Measurements from ENCODE around the gene ASPSCR1.

Gene ASPSCR1

DNA sequence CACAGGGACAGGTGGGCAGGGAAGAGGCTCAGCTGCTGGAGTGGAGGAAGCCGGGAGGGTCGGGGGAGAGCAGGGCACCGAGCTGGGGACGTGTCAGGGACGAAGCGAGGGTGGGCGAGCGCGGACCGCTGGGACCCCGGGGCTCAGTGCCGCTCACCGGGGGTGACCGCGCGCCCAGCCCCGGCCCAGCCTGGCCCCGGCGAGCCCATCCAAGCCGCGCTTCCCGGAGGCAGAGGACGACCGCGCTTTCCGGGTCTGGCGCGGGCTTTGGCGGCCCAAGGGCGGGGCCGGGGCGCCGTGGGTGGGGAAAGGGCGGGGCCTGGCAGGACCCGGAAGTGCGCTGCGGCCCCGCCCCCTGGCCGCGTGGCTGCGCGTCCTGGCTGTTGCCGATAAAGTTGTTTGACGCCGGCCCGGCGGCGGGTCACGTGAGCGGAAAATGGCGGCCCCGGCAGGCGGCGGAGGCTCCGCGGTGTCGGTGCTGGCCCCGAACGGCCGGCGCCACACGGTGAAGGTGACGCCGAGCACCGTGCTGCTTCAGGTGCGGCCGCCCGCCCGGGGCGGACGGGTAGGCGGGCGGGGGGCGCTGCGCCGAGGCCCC is at the start of gene ASPSCR1:
ASPSCR1 (plus strand) TSS at position 419 of the 598 bp plus-strand sequence; CDS start at position 437, 18 bp downstream.
- DNase-seq, result peak; percentile 67

- peak; percentile 84 for DNase-seq
Measured at GRCh38 chr17:81927653-81928543, 49.5 kb upstream of the ASPSCR1 start, which contains the start of gene MAFG. Gene MAFG, minus strand, starts transcription at chr17:81927735. Its CDS starts 4,550 bp downstream, at chr17:81923185.

DNA sequence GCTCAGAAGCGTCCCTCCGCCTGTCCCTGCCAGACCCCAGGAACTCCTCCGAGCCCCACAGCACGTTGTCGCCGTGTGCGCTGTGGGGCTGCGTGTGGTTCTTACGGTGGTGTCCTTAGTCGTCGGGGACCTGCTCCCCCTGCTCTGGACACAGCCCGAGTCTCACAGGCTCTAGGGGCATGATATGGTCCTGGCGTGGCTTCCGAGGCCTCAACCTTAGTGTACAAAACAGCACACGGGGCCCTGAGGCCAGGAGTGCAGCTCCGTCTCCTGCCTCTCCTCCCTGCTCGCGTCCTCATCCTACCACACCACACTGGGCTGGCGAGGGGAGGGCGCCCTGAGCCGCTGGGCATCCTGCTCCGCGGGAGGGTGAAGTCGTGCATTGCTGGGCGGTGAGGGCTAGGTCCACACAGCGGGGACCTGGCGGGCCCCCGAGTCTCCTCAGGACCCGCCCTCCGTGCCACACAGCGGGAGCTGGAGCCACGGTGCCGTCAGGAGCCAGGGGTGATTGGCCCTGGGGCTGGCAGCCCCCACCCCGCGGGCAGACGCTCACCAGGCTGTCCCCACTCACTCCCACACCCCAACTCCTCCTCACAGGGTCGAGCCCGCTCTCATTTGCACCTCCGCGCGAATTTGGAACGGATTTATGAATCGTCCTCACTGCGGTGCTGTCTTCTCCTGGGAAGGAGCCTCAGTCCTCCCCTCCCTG is 48.7 kb upstream of the ASPSCR1 start:
- no peak for DNase-seq

DNA sequence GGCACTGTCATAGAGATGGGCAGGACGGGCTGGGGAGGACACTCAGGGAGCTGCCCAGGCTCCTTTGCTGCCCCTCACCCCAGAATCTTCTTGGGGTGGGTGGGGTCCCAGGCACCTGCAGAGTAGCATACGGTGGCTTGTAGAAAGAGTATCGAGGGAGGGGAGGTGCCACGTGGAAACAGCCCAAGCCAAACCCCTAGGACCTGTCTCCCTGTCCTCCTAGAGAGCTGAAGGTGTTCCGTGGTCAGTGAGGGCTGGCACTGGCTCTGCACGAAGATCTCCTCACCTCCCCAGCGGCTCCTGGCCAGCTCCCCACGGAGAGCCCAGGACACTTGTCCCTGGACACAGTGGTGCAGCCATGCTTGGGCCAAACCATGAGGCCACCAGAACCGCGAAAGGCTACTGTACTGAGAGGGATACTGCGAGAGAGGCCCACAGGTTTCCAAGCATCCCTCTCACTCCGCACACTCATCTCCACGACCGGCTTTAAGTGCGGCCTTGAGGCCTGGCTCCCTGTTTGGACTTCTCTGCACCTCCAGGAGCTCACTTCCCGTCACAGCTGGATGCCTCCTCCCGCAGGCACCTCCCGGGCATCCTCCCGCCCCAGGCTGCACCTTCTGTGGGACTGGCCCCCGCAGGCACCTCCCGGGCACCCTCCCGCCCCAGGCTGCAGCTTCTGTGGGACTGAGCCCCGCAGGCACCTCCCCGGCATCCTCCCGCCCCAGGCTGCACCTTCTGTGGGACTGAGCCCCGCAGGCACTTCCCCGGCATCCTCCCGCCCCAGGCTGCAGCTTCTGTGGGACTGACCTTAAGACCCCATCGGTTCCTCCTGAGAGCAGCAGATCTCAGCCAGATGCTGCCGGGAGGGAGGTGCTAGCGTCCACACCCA is 47.9 kb upstream of the ASPSCR1 start:
- no peak for DNase-seq

DNA sequence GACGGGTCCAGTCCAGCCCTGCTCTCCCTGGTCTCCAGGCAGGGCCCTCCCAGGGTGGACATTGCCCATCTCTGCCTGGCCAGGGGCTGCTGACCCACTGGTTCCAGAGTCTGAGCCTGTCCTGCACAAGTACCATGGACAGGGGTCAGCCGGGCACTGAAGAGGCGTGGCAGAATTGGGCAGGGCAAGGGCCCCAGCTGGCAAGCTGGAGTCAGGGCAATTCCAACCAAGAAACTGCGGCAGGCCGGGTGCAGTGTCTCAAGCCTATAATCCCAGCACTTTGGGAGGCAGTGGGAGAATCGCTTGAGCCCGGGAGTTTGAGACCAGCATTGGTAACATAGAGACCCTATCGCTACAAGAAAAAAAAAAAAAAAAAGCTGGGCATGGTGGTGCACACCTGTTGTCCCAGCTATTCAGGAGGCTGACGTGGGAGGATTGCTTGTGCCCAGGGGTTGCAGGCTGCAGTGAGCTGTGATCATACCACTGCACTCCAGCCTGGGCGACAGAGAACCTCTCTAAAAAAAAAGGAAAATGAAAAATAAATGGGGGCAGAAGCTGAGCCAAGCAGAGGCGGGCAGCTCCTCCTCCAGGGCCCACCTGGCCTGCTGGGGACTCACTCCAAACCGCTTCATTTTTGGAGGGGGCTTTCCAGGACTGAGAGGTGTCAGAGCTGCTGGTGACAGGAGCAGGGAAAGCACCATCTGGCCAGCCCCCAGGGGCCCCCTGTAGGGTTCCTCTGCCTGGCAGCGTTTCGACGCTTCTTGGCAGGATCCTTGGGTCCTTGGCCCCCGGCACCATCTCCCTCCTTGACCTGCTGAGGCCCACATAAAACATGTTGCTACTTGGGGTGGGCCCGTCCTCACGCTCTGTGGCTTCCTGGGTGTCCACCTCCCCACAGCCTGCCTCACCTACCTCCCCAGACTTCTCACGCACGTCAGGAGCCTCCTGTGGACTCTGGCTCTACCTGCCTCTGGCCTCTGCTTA is 47.0 kb upstream of the ASPSCR1 start:
- no peak for DNase-seq

DNA sequence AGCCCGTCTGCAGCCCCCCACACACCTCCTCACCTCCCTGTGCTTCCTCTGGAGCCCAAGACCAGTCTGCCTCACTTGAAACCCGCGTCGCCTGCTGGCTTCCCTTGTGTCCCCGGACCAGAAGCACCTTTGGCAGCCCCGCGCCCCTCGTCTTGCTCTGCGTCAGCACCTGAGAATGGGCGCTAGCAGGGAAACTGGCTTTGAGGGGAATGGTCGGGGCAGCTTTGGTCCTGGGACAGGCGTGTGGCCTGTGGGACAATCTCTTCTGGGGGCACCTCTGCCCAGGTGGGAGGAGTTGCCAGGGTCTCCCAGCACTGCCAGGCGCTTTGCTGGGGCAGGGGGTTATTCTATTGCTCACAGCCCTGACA is 46.3 kb upstream of the ASPSCR1 start:
- DNase-seq, result no peak

- no peak for DNase-seq
Measured at GRCh38 chr17:81931557-81932332, 45.7 kb upstream of the ASPSCR1 start.

DNA sequence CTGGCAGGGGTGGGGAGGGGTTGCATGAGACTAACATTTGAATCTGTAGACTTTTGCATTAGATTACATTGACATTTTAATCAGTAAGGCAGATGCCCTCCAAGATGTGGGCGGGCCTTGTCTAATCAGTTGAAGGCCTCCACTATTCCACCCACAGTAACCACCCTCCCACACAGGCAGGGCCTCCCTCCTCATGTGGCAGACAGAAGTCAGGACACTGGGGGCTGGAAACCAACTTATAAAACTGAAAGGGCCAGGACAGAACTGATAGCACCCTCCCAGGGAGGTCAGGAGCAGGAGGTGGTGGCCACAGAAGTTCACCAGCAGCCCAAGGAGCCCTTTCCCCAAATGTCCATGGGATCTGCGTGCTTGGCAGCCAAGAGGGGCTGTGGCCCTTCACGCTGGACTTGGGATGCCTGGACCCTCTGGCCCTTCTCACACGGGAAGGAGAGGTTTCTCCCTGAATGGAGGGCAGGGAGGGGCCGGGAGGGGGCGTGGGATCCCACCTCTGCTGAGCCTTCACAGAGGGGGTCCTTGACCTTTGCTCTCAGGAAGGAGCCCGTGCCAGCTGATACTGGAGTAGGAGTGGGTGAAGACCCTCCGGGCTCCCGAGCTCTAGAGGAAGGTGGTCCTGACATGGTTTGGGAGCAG is 45.0 kb upstream of the ASPSCR1 start:
- no peak for DNase-seq

- no peak for DNase-seq
Measured at GRCh38 chr17:81933178-81933699, 44.2 kb upstream of the ASPSCR1 start.

DNA sequence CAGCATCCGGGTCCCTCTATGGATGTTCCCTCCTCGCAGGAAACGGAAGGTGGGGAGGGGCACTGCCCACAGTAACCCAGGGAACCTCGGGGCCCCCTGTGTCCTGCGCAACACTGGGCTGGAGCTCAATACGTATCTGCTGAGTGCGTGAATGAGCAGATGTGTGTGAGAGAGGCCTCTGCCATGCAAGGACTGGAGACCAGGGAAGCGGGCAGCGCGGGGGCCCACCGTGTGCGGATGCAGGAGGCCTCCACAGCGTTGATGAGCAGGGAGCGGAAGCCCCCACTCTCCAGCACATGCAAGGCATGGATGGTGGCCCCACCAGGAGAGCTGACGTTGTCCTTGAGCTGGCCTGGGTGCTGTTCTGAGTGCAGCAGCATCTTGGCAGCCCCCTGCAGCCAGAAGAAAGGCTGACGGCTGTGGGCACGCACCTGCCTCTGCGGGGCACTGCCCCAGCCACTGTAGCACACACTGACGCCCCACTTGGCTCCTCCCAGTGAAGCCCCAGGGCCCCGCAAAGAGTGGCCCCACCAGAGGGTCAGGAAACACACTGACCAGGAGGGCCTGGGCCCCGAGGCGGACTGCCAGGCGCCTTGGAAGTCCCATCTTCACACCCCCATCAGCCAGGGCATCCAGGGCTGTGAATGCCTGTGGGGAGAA is 43.2 kb upstream of the ASPSCR1 start:
- DNase-seq, result no peak

DNA sequence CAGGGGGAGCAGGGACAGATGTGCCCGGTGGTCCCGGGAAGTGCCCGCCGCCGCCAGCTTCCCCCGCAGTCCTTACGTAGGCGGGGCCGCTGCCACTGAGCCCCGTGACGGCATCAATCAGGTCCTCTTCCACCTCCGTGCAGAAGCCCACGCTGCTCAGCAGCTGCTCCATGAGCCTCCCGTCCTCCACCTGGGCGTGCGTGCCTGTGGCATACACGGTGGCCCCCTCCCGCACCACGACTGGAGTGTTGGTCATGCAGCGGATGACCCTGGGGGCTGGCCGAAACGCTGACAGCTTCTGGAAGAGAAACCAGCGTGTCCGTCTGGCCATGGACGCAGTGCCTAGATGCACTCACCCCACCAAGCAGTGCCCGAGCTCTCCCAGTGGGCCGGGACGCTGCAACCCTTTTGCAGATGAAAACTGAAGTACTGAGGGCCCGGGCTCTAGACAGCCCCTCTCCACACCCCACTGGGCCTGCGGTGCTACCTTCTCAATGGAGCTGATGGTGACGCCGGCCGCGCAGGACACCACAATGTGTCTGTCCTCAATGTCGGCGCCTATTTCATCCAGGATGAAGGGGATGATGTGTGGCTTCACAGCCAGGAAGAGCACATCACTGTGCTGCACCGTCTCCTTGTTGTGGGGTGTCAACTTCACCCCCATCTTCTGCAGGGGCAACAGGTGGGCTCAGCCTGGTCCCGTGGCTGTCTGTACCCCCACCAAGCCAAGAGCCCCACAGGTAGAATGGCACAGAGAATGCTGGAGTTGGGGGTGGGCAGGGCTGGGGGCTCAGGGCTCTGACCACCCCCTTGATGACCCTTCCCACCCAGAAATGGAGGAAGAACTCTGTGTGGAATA is 42.4 kb upstream of the ASPSCR1 start:
- DNase-seq, result no peak

DNA sequence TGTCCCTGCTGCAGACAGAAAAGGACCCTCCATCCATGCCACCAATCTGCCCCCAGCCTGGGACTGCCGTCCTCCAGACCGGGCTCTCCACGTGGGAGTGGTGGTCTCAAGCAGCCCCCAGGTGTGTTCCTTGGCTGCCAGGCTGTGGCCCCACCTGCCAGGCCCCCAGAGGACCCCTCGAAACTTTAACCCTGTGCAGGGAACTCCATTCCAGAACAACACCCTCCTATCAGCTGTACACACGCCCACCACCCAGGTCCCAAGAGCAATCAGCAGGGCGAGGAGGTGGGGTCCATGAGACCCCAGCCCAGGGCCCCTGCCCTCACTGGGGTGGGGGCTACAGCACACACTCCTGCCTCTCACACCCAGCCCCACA is 41.7 kb upstream of the ASPSCR1 start:
- no peak for DNase-seq

DNA sequence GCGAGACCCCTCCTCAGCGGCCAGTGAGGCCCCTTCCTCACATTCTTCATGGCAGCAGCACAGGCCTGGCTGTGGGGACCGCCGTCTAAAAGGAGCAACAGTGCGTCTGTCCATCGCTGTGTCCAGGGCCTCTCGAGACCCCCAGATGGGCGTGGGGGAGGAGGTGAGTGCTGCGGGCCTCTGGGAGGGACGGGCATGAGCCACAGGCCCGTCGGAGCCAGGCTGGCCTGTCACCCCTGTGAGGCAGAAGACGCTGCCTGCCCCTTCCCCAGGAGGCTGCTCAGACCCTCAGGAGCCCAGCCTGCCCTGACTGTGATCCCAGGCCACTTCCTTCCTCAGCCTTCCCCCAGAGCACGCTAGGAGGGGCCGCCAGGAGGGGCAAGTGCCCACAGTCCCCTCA is 38.2 kb upstream of the ASPSCR1 start:
- DNase-seq, result no peak

DNA sequence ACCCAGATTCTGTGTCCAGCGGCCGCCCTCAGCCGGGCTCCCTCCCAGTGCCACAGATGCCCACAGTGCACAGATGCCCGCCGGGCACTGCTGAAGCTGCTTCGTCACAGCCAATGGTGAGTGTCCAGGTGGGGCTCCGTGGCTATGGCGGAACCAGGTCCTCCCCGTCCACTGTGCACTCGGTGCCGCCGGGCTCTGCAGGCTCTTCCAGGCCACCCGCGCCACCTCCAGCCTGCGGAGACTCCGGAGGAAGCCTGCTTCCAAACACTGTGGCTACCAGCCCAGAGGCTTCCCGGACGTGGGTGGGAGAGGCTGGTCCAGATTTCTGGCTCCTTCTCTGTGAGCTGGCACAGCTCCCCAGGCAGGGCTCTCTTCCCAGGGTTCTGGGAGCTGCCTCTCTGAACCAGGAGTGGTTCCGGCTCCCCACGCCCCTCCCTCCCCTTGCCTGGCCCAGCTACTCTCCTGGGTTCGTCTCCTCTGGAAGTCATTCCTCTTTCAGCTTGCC is 37.5 kb upstream of the ASPSCR1 start:
- DNase-seq, result no peak

GRCh38 chr17:81940538-81941483 is 36.6 kb upstream of the ASPSCR1 start:
- no peak for DNase-seq

GRCh38 chr17:81941484-81942166 is 35.8 kb upstream of the ASPSCR1 start:
- no peak for DNase-seq

All from NCI-H526 treated with DMSO at 0.1 percent for 48 hours (cell line).